Fibroblast of skin of right quadriceps (primary cell): Measurements from ENCODE around the gene PRPH.
A peak's percentile ranks its signal among the peaks of the same experiment; 100 is the strongest.

Source experiments
- DNase-seq: peaks from one replicate; pipeline ENCODE4 v3.0.0-alpha.2; 2013

Gene PRPH

DNA sequence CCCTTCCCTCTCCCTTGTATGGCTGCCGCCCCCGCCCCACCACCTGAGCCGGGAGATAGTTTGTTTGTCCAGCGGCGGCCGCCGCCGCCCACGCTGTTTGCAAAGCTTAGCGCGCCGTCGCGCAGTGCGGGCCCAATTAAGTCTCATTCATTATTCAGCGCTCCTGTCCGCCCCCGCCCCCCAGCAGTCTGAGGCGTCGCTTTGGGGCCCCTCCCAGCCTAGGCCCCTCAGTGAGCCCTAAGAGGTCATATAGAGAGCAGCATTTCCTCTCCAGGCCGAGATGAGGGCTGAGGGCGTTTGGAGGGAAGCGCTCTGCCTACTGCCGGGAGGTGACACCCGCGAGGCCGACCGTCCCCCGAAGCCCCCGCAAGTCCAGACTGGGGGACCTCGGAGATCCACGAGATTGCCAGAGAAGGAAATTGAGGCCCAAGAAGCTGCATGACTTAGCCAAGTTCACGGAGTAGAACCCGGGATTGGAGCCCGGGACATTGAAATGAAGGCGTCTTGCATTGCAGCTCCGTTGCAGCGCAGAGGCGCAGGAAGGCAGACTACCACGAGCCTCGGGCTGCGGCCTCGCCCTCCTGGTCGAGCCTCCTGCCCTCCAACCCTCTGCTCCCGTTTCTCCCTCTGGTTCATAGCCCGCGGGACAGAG, 51.8 kb downstream of the PRPH start, which contains the start of gene DNAJC22:
Gene DNAJC22, plus strand, starts transcription at position 230 of the 652 bp plus-strand sequence. CDS start 1,985 bp downstream, outside the sequence.
- DNase-seq = no peak

DNA sequence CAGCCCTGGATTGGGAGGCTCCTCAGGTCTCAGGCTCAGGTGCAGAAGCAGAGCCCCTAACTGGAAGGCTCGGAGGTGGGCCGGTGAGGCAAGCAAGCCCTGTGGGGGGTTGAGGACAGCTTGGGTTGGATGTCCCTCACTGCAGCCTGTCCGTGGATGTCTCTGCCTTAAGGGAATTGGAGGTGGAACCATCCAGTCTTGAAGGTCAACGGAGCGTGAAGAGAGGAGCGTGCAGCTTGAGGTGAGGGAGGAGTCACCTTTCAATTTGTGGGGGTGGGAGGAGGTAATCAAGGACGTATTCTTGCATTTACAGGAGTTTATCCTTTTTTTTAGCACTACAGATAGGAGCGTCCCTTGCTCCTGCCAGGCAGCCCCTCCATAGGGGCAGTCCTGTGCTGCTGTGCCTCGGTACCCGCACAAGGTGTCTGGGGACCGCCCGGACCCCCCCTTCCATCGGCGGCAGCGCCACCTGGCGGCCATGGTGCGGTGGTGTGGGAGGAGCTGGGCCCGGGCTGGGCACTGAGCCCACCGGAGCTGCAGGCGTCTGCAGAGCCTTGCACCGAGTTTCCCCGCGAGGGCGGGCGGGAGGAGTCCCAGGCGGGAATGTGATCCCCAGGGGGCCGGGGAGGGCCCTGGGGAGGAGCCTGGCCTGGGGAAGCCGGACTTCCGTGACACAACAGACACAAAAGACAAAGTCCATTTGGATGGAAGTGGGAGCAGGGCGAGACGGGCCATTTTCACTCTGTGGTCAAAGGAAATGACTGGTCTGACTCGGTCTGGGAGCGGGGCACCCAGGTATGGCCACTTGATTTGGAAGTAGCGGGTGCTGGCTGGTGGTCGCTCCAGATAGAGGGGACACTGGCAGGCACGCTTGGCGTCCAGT, 52.6 kb downstream of the PRPH start:
- DNase-seq = peak; percentile 75
